Ovary (tissue), 3 donors: ENCODE data around the gene TMBIM4.

Experiments used
- EP300 ChIP-seq: sonication (generic); formaldehyde crosslinking; IDR thresholded peaks from one replicate; pipeline ENCODE4 v1.6.1; 2017; ENCODE audit warnings: antibody characterized with exemption
- TF ChIP-seq, protein P1 (sequence below), 3 donors: fragments of 450-650 bp in 2 of 3; fragments of 200-600 bp in 1 of 3; IDR thresholded peaks; one replicate each; pipeline versions ENCODE4 v1.5.1 to v1.8.0; 2016 to 2022; ENCODE audit warnings: antibody characterized with exemption in 3 of 3, mild to moderate bottlenecking in 1 of 3
- donor health status: DM: no; HTN: no; CAD: no.

DNA sequence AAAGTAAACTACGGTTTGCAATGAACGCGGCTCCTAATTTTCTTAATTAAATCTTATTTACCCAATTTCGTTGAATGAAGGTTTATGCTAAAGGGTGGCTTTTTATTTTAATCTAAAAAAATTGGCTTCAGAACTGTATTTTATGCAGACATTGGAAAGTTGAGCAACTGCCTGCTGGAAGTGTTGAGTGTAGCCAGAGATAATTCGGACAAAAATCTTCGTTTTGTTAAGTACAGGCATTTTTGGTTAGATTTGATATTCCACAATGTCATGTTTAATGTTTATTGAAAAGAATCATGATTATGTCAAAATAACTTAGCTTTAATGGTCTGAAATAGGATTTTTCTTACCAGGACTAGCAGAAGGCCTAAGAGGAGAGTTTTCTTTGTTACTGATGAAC, 20.1 kb upstream of the TMBIM4 start:
- TF ChIP-seq, protein P1, sequence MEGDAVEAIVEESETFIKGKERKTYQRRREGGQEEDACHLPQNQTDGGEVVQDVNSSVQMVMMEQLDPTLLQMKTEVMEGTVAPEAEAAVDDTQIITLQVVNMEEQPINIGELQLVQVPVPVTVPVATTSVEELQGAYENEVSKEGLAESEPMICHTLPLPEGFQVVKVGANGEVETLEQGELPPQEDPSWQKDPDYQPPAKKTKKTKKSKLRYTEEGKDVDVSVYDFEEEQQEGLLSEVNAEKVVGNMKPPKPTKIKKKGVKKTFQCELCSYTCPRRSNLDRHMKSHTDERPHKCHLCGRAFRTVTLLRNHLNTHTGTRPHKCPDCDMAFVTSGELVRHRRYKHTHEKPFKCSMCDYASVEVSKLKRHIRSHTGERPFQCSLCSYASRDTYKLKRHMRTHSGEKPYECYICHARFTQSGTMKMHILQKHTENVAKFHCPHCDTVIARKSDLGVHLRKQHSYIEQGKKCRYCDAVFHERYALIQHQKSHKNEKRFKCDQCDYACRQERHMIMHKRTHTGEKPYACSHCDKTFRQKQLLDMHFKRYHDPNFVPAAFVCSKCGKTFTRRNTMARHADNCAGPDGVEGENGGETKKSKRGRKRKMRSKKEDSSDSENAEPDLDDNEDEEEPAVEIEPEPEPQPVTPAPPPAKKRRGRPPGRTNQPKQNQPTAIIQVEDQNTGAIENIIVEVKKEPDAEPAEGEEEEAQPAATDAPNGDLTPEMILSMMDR (IDR thresholded peaks at IDR 0.05) = no peak
- TF ChIP-seq EP300 = no peak
